Fibroblast of lung (primary cell): ENCODE results near the gene CCDC57.

Experiments
- EZH2 ChIP-seq: IDR thresholded peaks from 2 replicates; pipeline ENCODE4 v1.5.1; 2012; ENCODE audit warnings: low read length, control low read depth, mild to moderate bottlenecking; ENCODE audit errors: missing control alignments
- TF ChIP-seq, protein P1 (sequence below), 2 donors: IDR thresholded peaks in 1 of 2; conservative IDR thresholded peaks in 1 of 2; 1 replicate in 1 of 2; 2 replicates in 1 of 2; pipeline ENCODE4 v1.5.1; 2011 to 2012; ENCODE audit warnings: low read length in 2 of 2, control low read depth in 1 of 2, inconsistent platforms in 1 of 2, low read depth in 1 of 2, mild to moderate bottlenecking in 1 of 2

DNA sequence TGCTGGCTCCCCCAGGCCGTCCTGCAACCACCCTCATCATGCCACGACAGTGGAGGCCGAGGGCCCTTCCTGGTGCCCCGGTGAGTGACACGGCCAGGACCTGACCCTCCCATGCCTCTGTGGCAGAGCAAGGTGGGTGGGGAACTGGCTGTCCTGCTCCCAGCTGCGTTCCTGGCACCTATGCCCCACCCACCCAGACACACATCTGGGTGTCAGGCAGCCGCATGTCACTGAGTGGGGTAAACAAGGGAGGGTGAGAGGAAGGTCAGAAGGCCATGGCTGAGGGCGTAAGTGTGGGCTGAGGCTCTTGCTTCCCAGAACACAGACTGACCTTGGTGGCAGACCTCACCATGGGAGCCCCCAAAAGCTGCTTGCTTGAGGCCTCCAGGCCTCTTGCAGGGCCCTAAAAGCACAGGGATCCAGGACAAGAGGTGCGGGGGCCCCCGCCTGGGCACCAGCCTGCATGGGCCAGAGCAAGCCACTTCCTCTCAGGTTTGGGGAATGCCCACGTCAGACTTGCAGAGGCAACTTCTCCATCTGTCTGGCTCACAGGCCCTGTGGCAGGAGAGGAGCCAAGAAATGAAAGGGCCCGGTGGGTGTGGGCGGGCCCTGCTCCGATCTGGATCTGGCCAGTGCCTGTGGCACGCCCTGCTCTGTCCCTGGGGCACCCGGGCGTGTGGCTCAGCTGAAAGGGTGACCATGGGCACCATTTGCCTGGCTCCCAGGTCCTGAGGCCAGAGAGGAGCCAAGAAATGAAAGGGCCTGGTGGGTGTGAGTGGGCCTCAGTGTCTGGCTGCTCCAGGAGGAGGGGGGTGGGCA, 3.9 kb upstream of the CCDC57 start:
- TF ChIP-seq, protein P1, sequence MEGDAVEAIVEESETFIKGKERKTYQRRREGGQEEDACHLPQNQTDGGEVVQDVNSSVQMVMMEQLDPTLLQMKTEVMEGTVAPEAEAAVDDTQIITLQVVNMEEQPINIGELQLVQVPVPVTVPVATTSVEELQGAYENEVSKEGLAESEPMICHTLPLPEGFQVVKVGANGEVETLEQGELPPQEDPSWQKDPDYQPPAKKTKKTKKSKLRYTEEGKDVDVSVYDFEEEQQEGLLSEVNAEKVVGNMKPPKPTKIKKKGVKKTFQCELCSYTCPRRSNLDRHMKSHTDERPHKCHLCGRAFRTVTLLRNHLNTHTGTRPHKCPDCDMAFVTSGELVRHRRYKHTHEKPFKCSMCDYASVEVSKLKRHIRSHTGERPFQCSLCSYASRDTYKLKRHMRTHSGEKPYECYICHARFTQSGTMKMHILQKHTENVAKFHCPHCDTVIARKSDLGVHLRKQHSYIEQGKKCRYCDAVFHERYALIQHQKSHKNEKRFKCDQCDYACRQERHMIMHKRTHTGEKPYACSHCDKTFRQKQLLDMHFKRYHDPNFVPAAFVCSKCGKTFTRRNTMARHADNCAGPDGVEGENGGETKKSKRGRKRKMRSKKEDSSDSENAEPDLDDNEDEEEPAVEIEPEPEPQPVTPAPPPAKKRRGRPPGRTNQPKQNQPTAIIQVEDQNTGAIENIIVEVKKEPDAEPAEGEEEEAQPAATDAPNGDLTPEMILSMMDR (conservative IDR thresholded peaks at IDR 0.05 in 1 of 2, IDR thresholded peaks at IDR 0.05 in 1 of 2; ENCODE audit: low read depth in 1 of 2, low read length in 2 of 2): no peak
- no peak for TF ChIP-seq EZH2
